T follicular helper cell (primary cell): ENCODE results near the gene ZKSCAN4.
A peak's percentile ranks its signal among the peaks of the same experiment; 100 is the strongest.

Experiments used
- DNase-seq: peaks from one replicate; pipeline ENCODE4 v3.0.0-alpha.2; 2020; ENCODE audit warnings: low read depth
- total RNA-seq, 2 experiments: gene quantifications; one replicate each; lab custom pipeline; 2026; lab: John Stamatoyannopoulos, UW

Gene ZKSCAN4
- total RNA-seq = 10.2 to 20.8 reads per million in 2 experiments

DNA sequence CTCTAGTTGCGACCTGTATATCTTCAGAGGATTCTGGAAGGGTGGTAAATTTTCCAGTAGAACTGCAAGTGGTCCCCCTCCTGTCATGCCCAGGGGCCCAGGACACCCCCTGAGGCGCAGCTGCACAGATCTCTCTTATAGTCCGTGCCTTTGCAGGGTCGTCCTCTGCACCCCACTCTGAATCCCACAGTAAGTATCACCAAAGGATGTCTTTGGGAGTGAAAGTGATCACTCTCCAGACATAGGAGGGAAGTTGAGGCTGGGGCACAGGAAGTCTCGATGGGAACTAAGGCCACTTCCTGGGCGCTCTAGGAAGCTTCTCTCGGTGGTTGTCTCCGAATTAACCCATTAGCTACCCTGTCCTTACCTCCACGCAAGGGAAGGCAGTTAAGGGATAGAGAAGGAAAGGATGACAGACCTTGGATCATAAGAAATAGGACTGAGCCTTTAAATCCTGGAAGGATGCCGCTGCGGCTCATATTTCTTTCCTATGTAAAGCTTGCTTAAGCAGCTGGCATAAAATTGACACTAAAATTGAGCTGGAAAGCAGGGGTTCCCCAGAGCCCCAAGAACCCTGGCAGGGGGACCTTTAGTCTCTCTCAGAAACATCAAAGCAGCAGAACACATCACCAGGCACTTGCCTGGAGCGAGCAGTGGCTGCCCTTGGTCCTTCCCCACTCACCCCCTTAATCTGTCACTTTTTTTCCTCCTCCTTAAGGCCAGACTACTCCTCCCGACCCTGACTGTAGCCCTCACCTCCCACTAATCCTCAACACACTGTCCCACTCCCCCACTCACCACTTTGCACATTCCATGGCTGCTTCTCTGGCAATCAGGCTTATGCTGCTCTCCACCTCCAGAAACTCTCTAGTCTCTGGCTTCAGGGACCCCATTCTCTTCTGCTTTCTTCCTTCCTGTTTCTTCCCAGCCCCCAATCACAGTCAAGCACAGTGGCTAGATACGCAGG lies at the start of gene ZKSCAN4:
Gene ZKSCAN4, minus strand, starts transcription at position 261 of the 967 bp plus-strand sequence. CDS start 289 bp downstream, outside the sequence.
- peak; percentile 72 for DNase-seq

DNA sequence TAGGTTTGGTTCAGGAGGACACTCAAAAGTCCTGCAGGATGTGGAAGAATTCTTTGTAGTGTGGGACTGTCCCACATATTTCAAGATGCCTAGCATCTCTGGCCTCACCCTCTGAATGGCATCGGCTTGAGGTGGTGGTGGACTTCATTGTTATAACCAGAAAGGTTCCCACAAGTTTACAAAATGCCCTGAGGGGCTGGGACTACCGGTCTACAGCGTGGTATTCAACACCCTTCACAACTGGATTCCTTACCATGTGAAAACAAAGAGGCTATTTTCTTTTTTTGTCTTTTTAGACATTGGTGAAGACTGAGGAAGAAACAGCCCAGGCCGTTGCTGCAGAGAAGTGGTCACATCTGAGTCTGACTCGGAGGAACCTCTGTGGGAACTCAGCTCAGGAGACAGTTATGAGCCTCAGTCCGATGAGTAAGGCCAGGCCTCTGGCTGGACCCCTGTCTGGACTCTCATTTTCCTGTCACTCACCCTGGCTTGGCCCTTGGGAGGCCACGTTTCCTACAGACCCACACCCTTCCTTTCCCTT lies 44.5 kb upstream of the ZKSCAN4 start:
- no peak for DNase-seq

DNA sequence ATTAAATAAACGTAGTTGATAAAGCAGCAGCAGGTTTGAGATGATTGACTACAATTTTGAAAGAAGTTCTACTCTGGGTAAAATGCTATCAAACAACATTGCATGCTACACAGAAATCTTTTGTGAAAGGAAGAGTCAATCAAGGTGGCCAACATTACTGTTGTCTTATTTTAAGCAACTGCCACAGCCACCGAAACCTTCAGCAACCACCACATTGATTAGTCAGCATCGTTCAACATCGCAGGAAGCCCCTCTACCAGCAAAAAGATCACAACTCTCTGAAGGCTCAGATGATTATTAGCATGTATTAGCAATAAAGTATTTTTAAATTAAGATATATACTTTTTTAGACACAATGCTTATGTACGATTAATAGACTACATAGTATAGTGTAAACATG lies 43.3 kb upstream of the ZKSCAN4 start:
- DNase-seq = no peak

DNA sequence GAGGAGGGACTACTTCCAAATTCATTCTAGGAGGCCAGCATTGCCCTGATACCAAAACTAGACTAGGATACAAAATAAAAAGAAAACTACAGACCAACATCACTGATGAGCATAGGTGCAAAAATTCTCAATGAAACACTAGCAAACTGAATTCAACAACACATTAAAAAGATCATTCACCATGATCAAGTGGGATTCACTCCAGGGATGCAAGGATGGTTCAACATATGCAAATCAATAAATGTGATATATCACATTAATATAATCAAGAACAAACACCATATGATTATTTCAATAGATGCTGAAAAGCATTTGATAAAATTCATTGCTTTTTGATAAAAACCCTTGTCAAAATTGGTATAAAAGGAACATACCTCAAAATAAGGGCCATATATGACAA lies 39.5 kb upstream of the ZKSCAN4 start:
- DNase-seq = no peak

DNA sequence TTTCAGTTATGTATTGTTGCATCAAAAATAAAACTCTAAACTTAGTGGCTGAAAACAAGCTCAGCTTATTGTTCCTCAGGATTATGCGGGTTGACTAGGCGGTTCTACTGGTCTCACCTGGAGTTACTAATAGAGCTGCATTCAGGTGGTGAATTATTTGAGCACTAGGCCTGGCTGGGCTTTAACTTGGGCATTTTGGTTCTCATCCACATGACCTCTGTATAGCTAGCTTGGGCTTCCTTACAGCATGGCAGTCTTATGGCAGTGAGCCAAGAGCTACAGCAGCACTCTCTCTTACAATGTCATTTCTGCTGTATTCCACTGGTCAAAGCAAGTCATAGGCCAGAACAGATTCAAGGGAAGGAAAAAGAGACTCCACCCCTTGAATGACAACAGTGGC lies 30.9 kb upstream of the ZKSCAN4 start:
- no peak for DNase-seq

DNA sequence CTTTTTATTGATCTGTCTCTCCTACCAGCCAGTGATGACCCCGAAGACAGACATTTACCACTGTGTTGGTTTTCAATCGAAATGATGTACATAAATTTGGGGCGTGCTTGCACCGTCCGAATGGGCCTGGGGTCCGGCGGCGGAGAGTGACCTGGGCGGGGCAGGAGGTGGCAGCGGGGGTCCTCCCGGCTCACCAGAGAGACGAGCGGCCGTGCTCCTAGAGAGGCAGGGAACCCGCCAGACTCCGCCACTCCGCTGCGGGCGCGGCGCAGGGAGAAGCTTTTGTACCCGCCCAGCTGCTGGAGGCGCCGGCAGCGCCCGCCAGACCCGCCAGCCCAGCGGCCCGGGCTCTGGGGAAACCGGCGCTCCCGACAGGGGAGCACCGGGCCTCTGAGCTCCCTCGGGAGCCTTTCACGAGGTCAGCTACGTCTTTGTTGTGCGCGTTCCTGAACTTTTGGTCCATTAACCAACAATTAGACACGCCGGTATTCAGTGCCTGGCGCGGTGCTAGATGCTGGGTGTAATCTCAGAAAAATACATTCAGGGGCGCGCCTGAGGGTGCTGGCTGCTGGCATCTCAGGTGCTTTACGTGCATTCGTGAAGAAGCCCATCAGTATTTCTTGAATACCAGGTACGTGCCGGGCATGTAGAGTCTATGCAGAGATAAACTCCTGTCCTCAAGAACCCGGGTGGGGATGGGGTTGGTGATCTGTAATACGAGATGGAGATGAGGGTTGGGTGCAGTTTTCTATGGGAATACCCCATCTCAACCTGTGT lies 29.4 kb upstream of the ZKSCAN4 start, which contains the start of gene PGBD1:
Gene PGBD1, plus strand, starts transcription at position 285 of the 777 bp plus-strand sequence. CDS start 2,242 bp downstream, outside the sequence.
- DNase-seq = peak; percentile 10

DNA sequence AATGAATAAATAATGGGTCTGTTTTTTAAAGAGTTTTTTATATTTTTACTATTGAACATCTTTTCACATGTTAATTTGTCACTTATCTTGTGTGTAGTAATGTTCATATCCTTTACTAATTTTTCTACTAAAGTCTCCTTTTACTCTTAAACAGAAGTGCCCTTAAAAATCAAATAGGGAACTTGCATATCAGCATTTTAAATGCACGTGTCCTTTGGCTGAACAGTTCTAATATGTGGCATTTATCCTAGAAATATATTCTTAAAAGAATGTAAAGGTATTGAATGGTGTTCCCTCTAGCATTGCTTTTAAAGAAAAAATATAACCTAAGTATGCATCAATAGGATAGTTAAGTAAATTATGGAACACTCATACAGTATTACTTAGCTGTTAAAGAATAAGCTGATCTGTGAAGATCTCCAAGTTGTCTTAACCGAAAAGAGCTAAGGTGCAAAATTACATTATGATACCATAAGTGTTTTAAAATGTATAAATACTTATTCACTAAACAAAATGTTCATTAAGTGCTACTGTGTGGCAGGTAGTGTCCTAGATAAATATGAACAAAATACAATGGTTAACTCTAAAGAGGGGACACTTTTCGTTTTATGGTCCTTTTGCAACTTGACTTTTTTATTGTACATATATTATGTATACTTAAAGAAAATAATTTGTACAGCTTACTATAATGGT lies 28.7 kb upstream of the ZKSCAN4 start:
- no peak for DNase-seq

DNA sequence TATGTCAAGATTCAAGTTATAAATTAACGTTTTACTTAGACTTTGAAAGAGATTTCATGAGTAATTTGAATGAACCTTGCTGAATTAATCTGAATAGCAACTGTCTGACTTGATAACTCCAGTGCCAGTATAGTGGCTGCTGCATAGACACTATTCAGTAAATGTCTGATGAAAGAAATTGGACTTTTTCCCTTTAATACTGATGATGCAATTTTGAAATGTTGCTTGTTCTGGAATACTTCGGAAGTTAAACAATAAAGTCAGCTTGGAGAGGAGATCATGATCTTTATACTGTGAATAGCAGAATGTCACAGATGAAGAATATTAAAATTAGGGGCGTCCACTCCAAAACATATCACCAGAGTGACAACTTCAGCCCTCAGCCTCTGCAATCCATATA lies 25.7 kb upstream of the ZKSCAN4 start:
- DNase-seq = no peak

DNA sequence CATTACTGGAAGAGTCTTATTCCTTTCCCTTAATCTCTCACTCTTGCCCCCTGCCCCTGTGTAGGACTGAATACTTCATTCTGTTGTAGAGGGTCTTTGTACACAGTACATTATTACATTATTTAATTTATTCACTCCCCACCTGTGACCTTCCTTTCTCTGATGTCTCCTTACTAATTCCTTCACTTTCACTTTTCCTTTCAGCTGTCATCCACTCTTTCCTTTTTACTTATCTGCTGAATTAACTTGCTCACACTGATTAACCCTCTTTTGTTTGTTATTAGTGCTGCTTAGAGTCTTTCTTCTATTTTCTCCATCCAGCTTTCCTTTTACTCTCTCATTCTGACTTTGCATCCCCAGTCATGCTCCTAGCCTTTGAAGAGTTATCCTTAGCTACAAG lies 22.8 kb upstream of the ZKSCAN4 start:
- no peak for DNase-seq

DNA sequence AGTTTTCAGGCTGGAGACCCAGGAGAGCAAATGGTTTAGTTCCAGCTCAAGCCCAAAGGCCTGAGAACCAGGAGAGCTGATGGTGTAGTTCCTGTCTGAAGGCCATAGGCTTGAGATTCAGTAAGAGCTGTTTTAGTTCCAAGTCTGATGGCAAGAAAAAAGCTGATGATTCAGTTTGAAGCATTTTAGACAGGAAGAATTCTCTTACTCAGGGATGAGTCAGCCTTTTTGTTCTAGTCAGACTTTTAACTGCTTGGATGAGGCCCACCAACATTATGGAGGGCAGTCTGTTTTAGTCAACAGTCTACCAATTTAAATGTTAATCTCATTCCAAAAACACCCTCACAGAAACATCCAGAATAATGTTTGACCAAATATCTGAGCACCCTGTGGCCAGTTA lies 17.4 kb upstream of the ZKSCAN4 start:
- DNase-seq = no peak

DNA sequence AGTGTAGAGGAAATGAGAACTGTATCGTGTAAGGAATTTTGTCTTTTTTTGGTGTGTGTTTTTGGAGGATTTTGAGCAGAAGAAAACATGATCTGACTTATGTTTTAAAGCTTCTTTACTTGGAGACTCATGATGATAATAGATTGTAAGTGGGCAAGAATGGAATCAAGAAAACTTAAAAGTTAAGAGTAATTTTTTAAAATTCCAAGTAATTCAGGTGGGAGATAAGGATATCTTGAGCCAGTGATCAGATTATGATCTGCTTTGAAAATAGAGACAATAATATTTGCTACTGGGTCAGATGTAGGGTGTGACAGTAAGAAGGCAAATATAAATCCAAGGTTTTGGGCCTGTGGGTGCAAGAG lies 15.6 kb upstream of the ZKSCAN4 start:
- DNase-seq = no peak

DNA sequence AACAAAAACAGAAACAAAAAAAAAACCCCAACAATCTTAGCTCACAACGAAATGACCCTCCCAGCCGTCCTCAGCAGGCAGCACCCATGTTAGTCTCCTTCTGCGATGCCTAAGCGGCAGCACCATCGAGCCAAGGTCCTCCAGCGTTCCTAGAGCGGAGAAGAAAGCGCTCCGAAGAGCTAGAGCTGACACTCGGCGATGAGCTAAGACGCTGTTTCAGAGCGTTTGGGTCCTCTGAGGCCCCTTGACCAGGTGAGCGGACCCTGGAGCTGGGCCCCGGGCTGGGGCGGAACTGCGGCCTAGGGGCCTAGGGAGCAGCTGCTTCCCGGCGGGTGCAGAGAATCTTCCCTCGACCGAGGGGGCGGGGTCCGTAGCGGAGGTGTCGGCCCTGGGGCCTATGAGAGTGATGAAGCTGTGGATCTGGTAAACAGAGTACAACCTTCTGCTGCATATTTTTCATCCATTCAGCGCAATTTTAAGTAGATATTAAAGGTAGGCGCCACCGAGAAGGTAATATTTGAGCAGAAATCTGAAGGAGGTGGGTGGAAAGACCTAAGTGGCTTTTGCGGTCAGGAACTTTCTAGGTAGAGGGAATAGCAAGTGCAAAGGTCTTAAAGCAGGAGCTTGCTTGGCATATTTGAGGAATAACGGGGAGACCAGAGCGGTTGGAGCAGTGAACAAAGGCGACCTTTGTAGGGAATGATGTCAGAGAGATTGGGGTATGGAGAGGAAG lies 15.1 kb upstream of the ZKSCAN4 start, which contains the start of gene ZSCAN26:
Gene ZSCAN26, plus strand, starts transcription at position 182 of the 733 bp plus-strand sequence. CDS start 4,777 bp downstream, outside the sequence.
- peak; percentile 71 for DNase-seq

DNA sequence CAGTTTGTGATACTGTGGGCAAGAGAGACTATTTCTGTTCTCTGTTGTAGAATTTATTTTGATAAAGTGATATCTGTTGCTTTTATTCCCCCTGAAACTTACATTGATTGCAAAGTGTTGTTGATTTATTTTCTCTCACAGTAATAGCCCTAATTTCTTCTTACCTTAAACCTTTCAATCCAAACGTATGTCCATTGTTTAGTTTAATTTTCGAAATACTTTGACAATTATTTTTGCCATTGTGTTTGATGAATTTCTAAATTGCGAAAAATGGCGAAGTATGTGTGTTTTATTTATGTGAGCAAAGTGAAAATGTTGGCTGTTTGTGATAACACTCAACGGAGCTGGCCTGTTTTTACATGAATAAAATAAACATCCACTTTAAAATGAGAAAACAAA lies 14.5 kb upstream of the ZKSCAN4 start:
- no peak for DNase-seq

DNA sequence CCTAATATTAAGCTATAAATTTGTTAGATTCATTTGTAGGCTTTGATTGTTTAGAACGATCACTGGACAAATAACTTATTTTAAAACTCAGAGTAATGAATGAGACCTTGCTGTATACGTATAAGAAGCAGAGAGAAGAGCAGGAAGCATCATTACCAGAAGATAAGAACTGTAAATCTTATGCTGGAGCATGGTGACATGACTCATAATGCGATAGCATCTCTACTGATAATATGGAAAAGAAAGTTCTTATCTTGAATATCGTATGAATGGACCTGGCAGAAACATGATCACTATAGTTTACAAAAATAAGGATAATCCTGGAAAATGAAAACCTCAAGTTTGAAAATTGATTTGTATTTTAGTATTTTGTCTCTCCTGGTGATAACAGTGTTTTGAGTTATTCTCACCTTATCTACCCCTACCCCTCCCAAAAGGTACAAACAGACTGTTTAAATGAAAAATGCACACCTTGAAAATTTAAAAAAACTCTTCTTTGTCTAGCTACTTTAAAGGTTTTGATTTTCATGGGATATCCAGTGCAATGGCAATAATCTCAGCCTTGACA lies 12.8 kb upstream of the ZKSCAN4 start:
- no peak for DNase-seq

DNA sequence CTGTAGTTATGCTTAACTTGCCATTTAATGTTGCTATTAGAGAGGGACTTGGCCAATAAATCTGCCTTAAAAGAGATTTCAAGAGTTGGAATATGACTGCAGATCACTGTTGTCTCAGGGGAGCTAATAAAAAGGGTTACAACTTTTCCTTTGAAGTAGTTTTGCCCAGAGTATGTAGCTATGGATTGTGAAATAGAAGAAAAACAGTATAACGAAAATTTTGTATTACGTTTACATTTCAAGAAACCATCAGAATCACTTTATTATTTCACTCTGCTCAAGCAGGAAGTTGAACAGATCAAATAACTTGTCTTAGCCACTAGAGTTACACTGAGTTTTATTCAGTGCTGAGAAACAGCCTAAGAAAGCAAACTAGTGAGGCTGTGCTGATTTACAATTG lies 11.9 kb upstream of the ZKSCAN4 start:
- no peak for DNase-seq

DNA sequence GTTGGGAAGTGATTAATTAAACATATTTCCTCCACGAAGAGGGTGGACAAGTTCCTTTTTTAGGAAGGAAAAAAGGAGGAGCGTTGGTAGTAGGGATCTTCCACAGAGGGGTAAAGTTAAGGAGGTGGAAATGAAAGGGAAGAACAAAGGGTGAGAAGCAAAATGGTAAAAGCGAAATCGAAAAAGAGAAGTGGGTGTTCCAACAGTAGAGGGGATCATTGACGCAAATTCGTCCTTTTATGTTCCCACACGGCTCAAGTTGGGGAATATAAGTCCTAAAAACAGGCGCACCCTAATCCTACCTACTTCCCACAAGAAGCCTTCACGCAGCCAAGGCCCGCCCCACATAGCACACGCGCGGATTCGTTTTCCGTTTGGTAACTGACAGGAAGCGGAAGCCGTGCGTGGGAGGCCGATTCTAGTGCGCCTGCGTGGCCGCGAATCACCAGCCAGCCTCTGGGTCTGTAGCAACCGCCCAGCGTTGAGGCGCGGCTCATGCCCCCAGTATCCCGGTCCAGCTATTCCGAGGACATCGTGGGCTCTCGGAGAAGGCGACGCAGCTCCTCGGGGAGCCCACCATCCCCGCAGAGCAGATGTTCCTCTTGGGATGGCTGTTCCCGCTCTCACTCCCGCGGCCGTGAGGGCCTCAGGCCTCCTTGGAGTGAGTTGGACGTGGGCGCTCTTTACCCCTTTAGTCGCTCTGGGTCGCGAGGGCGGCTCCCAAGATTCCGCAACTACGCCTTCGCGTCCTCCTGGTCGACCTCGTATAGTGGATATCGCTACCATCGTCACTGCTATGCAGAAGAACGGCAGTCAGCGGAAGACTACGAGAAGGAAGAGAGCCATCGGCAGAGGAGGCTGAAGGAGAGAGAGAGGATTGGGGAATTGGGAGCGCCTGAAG lies 7.1 kb upstream of the ZKSCAN4 start, which contains the start of gene NKAPL:
Gene NKAPL, plus strand, starts transcription at position 421 of the 901 bp plus-strand sequence. Its CDS starts 75 bp downstream, at position 496.
- no peak for DNase-seq

DNA sequence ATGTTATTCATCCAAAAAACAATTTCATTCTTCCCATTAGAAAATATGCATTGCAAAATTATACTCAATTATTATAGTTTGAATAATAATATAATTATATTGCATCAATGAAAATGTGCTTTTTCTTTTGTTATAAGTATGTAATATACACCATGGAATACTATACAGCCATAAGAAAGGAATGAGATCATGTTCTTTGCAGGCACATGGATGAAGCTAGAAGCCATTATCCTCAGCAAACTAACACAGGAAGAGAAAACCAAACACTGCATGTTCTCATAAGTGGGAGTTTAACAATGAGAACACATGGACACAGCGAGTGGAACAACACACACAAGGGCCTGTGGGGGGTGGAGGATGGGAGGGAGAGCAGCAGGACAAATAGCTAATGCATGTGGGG lies 5.0 kb upstream of the ZKSCAN4 start:
- DNase-seq = no peak

DNA sequence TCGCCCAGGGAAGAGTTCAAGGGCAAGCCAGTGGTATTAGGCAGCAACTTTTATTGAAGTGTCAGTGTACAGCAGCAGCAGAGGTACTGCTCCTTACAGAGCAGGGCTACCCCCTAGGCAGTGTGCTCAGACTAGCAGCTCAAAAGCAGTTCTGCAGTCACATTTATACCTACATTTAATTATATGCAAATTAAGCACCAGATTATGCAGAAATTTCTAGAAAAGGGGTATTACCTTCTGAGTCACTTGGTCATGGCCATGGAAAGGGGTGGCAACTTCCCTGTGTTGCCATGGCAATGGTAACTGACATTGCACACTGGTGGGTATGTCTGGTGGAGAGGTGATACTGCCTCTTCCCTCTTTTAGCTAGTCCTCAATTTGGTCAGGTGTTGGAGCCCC lies 2.1 kb upstream of the ZKSCAN4 start:
- no peak for DNase-seq

DNA sequence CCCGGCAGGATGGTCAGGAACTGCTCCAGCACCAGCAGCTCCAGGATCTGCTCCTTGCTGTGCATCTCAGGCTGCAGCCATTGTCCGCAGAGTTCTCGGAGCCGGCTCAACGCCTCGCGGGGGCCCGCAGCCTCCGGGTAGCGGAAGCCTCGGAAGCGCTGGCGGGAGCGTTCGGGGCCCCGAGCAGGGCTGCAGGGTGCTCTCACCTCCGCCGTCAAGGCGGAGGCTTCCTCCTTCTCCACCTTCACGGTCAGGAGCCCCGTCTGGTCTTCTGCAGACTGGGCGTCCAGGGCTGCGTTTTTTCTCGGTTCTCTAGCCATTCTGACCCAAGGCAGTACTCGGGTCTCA lies 434 bp downstream of the ZKSCAN4 start:
- DNase-seq = peak; percentile 10

DNA sequence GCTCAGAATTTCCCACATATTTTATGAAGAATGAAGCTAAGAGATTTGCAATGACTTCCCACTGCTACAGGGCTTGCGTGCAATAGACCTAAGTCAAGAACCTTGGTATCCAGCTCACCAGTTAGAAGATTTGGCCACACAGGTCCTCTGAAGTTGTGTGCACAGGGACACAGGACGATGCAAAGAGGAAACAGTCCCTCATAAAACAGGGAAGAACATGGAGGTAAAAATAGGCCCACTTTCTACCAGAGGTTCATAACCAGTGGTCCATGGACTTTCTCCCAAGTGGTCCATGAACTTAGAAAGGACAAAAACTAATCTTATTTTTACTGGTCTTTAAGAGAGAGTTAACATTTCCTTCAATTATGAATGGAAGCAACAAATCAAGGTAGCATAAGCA lies 1.3 kb downstream of the ZKSCAN4 start:
- no peak for DNase-seq
